ENCODE measurements around the gene ZNF182. TPM values are rescaled to one million over a fixed set of nuclear protein-coding genes. Genes with fewer than 3 reads are reported as not detected.

ZNF182 gene
- total RNA-seq, 1 donor from 2014 or later = 6.0 TPM

GRCh38 chrX:48002929-48003328 is 860 bp downstream of the ZNF182 start:
- Mint-ChIP-seq H3K27me3 (ENCODE audit: unreplicated experiment) (no peaks in the 10 kb centered on the region), H3K4me3 (ENCODE audit: unreplicated experiment) (peak overlapping the region; percentile 96), H3K27ac (ENCODE audit: unreplicated experiment) (no peak overlapping the region), H3K9me3 (ENCODE audit: unreplicated experiment) (peaks cover 9% of the 10 kb centered on the region), H3K36me3 (ENCODE audit: unreplicated experiment) (no peaks in the 10 kb centered on the region), H3K4me1 (ENCODE audit: unreplicated experiment) (peaks cover 14% of the 10 kb centered on the region)
- DNase-seq (ENCODE audit: extremely low spot score, unreplicated experiment) = no peak
- no peak for TF ChIP-seq CTCF (IDR thresholded peaks at IDR 0.05)

- no peak for DNase-seq (ENCODE audit: extremely low spot score, unreplicated experiment)
- Mint-ChIP-seq H3K27ac (ENCODE audit: unreplicated experiment) (no peak overlapping the region), H3K4me3 (ENCODE audit: unreplicated experiment) (no peak overlapping the region), H3K27me3 (ENCODE audit: unreplicated experiment) (no peaks in the 10 kb centered on the region), H3K4me1 (ENCODE audit: unreplicated experiment) (peaks cover 14% of the 10 kb centered on the region), H3K9me3 (ENCODE audit: unreplicated experiment) (peaks cover 9% of the 10 kb centered on the region), H3K36me3 (ENCODE audit: unreplicated experiment) (no peaks in the 10 kb centered on the region)
- no peak for TF ChIP-seq CTCF (IDR thresholded peaks at IDR 0.05)
Observed at GRCh38 chrX:48002319-48002718, 1.5 kb downstream of the ZNF182 start.

- Mint-ChIP-seq H3K4me1 (ENCODE audit: unreplicated experiment) (peaks cover 14% of the 10 kb centered on the region), H3K27ac (ENCODE audit: unreplicated experiment) (no peak overlapping the region), H3K4me3 (ENCODE audit: unreplicated experiment) (no peak overlapping the region), H3K27me3 (ENCODE audit: unreplicated experiment) (no peaks in the 10 kb centered on the region), H3K9me3 (ENCODE audit: unreplicated experiment) (peaks cover 10% of the 10 kb centered on the region), H3K36me3 (ENCODE audit: unreplicated experiment) (peaks cover 4% of the 10 kb centered on the region)
- no peak for DNase-seq (ENCODE audit: extremely low spot score, unreplicated experiment)
- TF ChIP-seq CTCF (IDR thresholded peaks at IDR 0.05) = no peak
Observed at GRCh38 chrX:48001260-48001659, 2.5 kb downstream of the ZNF182 start.

GRCh38 chrX:47992669-47993068 is 11.1 kb downstream of the ZNF182 start:
- Mint-ChIP-seq H3K4me1 (ENCODE audit: unreplicated experiment) (no peaks in the 10 kb centered on the region), H3K27me3 (ENCODE audit: unreplicated experiment) (no peaks in the 10 kb centered on the region), H3K27ac (ENCODE audit: unreplicated experiment) (no peak overlapping the region), H3K9me3 (ENCODE audit: unreplicated experiment) (peaks cover 53% of the 10 kb centered on the region), H3K36me3 (ENCODE audit: unreplicated experiment) (peaks cover 57% of the 10 kb centered on the region), H3K4me3 (ENCODE audit: unreplicated experiment) (no peak overlapping the region)
- no peak for DNase-seq (ENCODE audit: extremely low spot score, unreplicated experiment)
- no peak for TF ChIP-seq CTCF (IDR thresholded peaks at IDR 0.05)

- H3K27me3 Mint-ChIP-seq (ENCODE audit: unreplicated experiment) = no peaks in the 10 kb centered on the region
- H3K9me3 Mint-ChIP-seq (ENCODE audit: unreplicated experiment) = peaks cover 58% of the 10 kb centered on the region
- H3K4me3 Mint-ChIP-seq (ENCODE audit: unreplicated experiment) = no peak overlapping the region
- no peak for TF ChIP-seq CTCF (IDR thresholded peaks at IDR 0.05)
- H3K36me3 Mint-ChIP-seq (ENCODE audit: unreplicated experiment) = peaks cover 61% of the 10 kb centered on the region
- H3K4me1 Mint-ChIP-seq (ENCODE audit: unreplicated experiment) = no peaks in the 10 kb centered on the region
- DNase-seq (ENCODE audit: extremely low spot score, unreplicated experiment) = no peak
- H3K27ac Mint-ChIP-seq (ENCODE audit: unreplicated experiment) = no peak overlapping the region
Observed at GRCh38 chrX:47992095-47992380, 11.8 kb downstream of the ZNF182 start.
